ENCODE measurements around the gene PSMB11. TPM values are rescaled to one million over a fixed set of nuclear protein-coding genes. Genes with fewer than 3 reads are reported as not detected.

Gene PSMB11
- total RNA-seq, 1 donor from 2014 or later: not detected

- H3K9me3 Mint-ChIP-seq: no peaks in the 10 kb centered on the region
These were observed 29.4 kb downstream of the PSMB11 start for GRCh38 chr14:23071244-23071920.

GRCh38 chr14:23071921-23072539, 30.0 kb downstream of the PSMB11 start:
- H3K4me1 Mint-ChIP-seq: peaks cover 40% of the 10 kb centered on the region
- no peak for TF ChIP-seq CTCF (conservative IDR thresholded peaks at IDR 0.05)

More at GRCh38 chr14:23071244-23071920, 29.4 kb downstream of the PSMB11 start:
- H3K4me1 Mint-ChIP-seq: peaks cover 44% of the 10 kb centered on the region
- peak; percentile 73 for DNase-seq (ENCODE audit: low read depth, low spot score)
- H3K27me3 Mint-ChIP-seq (ENCODE audit: low read depth): no peaks in the 10 kb centered on the region
- TF ChIP-seq CTCF (conservative IDR thresholded peaks at IDR 0.05): no peak
- H3K4me3 Mint-ChIP-seq: peak overlapping the region; percentile 100
- peak overlapping the region; percentile 99 for H3K27ac Mint-ChIP-seq (ENCODE audit: unreplicated experiment)
- peaks cover 12% of the 10 kb centered on the region for H3K36me3 Mint-ChIP-seq (ENCODE audit: low read depth)

GRCh38 chr14:23074906-23075305, 32.9 kb downstream of the PSMB11 start:
- no peaks in the 10 kb centered on the region for H3K27me3 Mint-ChIP-seq (ENCODE audit: low read depth)
- H3K27ac Mint-ChIP-seq (ENCODE audit: unreplicated experiment): no peak overlapping the region
- H3K9me3 Mint-ChIP-seq: no peaks in the 10 kb centered on the region
- no peak for TF ChIP-seq CTCF (conservative IDR thresholded peaks at IDR 0.05)
- H3K4me1 Mint-ChIP-seq: peaks cover 25% of the 10 kb centered on the region
- peaks cover 13% of the 10 kb centered on the region for H3K36me3 Mint-ChIP-seq (ENCODE audit: low read depth)
- no peak for DNase-seq (ENCODE audit: low read depth, low spot score)
- H3K4me3 Mint-ChIP-seq: no peak overlapping the region

More at GRCh38 chr14:23071921-23072539, 30.0 kb downstream of the PSMB11 start:
- Mint-ChIP-seq H3K36me3 (ENCODE audit: low read depth) (peaks cover 12% of the 10 kb centered on the region), H3K4me3 (peak overlapping the region; percentile 100), H3K27ac (ENCODE audit: unreplicated experiment) (peak overlapping the region; percentile 99), H3K9me3 (no peaks in the 10 kb centered on the region), H3K27me3 (ENCODE audit: low read depth) (no peaks in the 10 kb centered on the region)
- no peak for DNase-seq (ENCODE audit: low read depth, low spot score)

- Mint-ChIP-seq H3K27ac (ENCODE audit: unreplicated experiment) (no peak overlapping the region), H3K4me1 (peaks cover 10% of the 10 kb centered on the region), H3K9me3 (no peaks in the 10 kb centered on the region), H3K4me3 (no peak overlapping the region), H3K36me3 (ENCODE audit: low read depth) (peaks cover 11% of the 10 kb centered on the region), H3K27me3 (ENCODE audit: low read depth) (no peaks in the 10 kb centered on the region)
- TF ChIP-seq CTCF (conservative IDR thresholded peaks at IDR 0.05): peak; percentile 77
- no peak for DNase-seq (ENCODE audit: low read depth, low spot score)
These were observed 34.9 kb downstream of the PSMB11 start for GRCh38 chr14:23076785-23077408.

GRCh38 chr14:23077962-23078361, 36.0 kb downstream of the PSMB11 start:
- DNase-seq (ENCODE audit: low read depth, low spot score): no peak
- Mint-ChIP-seq H3K27me3 (ENCODE audit: low read depth) (no peaks in the 10 kb centered on the region), H3K9me3 (no peaks in the 10 kb centered on the region), H3K4me1 (no peaks in the 10 kb centered on the region), H3K36me3 (ENCODE audit: low read depth) (peaks cover 11% of the 10 kb centered on the region), H3K4me3 (no peak overlapping the region), H3K27ac (ENCODE audit: unreplicated experiment) (no peak overlapping the region)
- no peak for TF ChIP-seq CTCF (conservative IDR thresholded peaks at IDR 0.05)
